Tibial nerve (tissue), 4 donors: ENCODE data around the gene BCL7B.

ENCODE experiments used
- EP300 ChIP-seq, 2 donors: sonication (generic); formaldehyde crosslinking; IDR thresholded peaks; one replicate each; pipeline ENCODE4 v1.6.1; 2017; ENCODE audit warnings: antibody characterized with exemption in 2 of 2, mild to moderate bottlenecking in 1 of 2
- POLR2A ChIP-seq, 2 donors: fragments of 450-650 bp; IDR thresholded peaks; one replicate each; pipeline ENCODE4 v1.6.1; 2017; ENCODE audit warnings: antibody characterized with exemption in 2 of 2, mild to moderate bottlenecking in 2 of 2, moderate library complexity in 2 of 2
- TF ChIP-seq, protein P1 (sequence below), 5 experiments: fragments of 200-600 bp in 3 of 5; fragments of 450-650 bp in 2 of 5; sonication (generic) in 3 of 5; IDR thresholded peaks; one replicate each; pipeline ENCODE4 v1.5.1; 2016 to 2019; ENCODE audit warnings: antibody characterized with exemption in 5 of 5, mild to moderate bottlenecking in 3 of 5, moderate library complexity in 2 of 5

DNA sequence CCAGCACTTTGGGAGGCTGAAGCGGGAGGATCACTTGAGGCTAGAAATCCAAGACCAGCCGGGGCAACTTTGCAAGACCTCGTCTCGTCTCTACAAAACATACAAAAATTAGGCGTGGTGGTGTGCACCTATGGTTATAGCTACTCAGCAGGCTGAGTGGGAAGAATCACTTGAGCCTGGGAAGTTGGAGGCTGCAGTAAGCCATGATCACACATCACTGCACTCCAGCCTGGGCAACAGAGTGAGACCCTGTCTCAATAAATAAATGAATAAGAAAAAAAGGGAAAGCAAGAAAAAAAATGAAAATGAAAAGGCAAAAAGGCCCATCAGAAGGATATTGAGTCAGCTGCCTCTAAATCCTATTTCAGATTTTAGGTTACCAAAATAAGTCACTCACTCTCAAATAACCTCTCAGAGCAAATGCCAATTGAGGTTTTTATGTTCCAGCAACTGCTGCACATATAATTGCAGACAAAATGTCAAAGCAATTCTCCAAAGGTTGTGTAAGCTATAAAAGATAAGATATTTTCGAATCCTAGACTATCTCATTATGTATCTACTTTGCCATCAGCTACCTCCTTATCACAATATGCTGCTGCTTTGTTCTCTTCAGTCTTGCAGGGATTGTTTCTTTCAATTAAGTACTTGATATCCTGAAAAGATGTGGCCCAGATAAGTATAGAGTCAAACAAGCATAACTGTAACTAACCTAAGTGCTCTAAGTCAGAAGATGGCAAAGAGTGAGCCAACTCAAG lies 40.1 kb downstream of the BCL7B start:
- TF ChIP-seq, protein P1, sequence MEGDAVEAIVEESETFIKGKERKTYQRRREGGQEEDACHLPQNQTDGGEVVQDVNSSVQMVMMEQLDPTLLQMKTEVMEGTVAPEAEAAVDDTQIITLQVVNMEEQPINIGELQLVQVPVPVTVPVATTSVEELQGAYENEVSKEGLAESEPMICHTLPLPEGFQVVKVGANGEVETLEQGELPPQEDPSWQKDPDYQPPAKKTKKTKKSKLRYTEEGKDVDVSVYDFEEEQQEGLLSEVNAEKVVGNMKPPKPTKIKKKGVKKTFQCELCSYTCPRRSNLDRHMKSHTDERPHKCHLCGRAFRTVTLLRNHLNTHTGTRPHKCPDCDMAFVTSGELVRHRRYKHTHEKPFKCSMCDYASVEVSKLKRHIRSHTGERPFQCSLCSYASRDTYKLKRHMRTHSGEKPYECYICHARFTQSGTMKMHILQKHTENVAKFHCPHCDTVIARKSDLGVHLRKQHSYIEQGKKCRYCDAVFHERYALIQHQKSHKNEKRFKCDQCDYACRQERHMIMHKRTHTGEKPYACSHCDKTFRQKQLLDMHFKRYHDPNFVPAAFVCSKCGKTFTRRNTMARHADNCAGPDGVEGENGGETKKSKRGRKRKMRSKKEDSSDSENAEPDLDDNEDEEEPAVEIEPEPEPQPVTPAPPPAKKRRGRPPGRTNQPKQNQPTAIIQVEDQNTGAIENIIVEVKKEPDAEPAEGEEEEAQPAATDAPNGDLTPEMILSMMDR (IDR thresholded peaks at IDR 0.05): no peak
- no peak for TF ChIP-seq POLR2A (IDR thresholded peaks at IDR 0.05)
- TF ChIP-seq EP300 (IDR thresholded peaks at IDR 0.05): no peak
